ENCODE measurements around the gene ZNF320. TPM values are rescaled to one million over a fixed set of nuclear protein-coding genes. Genes with fewer than 3 reads are reported as not detected.
A peak's percentile ranks its signal among the peaks of the same experiment; 100 is the strongest.
"Not testable (repeated sequence)": the region's sequence is repeated elsewhere in the genome, so short reads cannot be mapped to it uniquely, and the experiment has no call there.

Gene ZNF320
- total RNA-seq, 2 donors from 2014 or later, result 18.3 to 26.1 TPM

GRCh38 chr19:52901842-52902241 is 4.4 kb upstream of the ZNF320 start:
- no peak for TF ChIP-seq CTCF (IDR thresholded peaks at IDR 0.05)
- H3K36me3 ChIP-seq, result peaks cover 7% of the 10 kb centered on the region
- no peak overlapping the region for H3K4me3 ChIP-seq
- H3K9me3 ChIP-seq, result peaks cover 4% of the 10 kb centered on the region
- DNase-seq (ENCODE audit: low spot score) (no peak), ATAC-seq (ENCODE audit: insufficient number of reproducible peaks, low FRiP score, low read depth) (no peak)
- peaks cover 1 to 7% of the 10 kb centered on the region in 2 donors for H3K4me1 ChIP-seq (ENCODE audit: control insufficient read depth in 1 of 2, low read depth in 2 of 2)
- no peaks in the 10 kb centered on the region for H3K27me3 ChIP-seq (replicated peaks; ENCODE audit: insufficient read depth)
- no peak overlapping the region for H3K27ac ChIP-seq

- not testable (repeated sequence) for ATAC-seq (ENCODE audit: insufficient number of reproducible peaks, low FRiP score, low read depth); H3K4me3 ChIP-seq
- peak overlapping the region; percentile 78 to 91 for H3K27ac ChIP-seq
Observed at GRCh38 chr19:52898596-52898995, 1.2 kb upstream of the ZNF320 start.

GRCh38 chr19:52898101-52898500 is 666 bp upstream of the ZNF320 start:
- H3K27ac ChIP-seq, result peak overlapping the region; percentile 78 to 91
- no peak for TF ChIP-seq CTCF (IDR thresholded peaks at IDR 0.05)
- peaks cover 7 to 13% of the 10 kb centered on the region in 2 donors for H3K4me1 ChIP-seq (ENCODE audit: control insufficient read depth in 1 of 2, low read depth in 2 of 2)
- DNase-seq (ENCODE audit: low spot score), result no peak
- H3K36me3 ChIP-seq, result no peaks in the 10 kb centered on the region
- H3K27me3 ChIP-seq (replicated peaks; ENCODE audit: insufficient read depth), result no peaks in the 10 kb centered on the region
- peak overlapping the region; percentile 94 for H3K4me3 ChIP-seq
- H3K9me3 ChIP-seq, result no peaks in the 10 kb centered on the region
- no peak for ATAC-seq (ENCODE audit: insufficient number of reproducible peaks, low FRiP score, low read depth)

More at GRCh38 chr19:52898596-52898995, 1.2 kb upstream of the ZNF320 start:
- not testable (repeated sequence) for H3K9me3 ChIP-seq; H3K36me3 ChIP-seq; DNase-seq (ENCODE audit: low spot score); H3K27me3 ChIP-seq (replicated peaks; ENCODE audit: insufficient read depth)
- peaks cover 7 to 13% of the 10 kb centered on the region in 2 donors for H3K4me1 ChIP-seq (ENCODE audit: control insufficient read depth in 1 of 2, low read depth in 2 of 2)

- DNase-seq (ENCODE audit: low spot score) (no peak), ATAC-seq (ENCODE audit: insufficient number of reproducible peaks, low FRiP score, low read depth) (no peak)
- TF ChIP-seq CTCF (IDR thresholded peaks at IDR 0.05), result no peak
- Histone ChIP-seq H3K36me3 (no peaks in the 10 kb centered on the region), H3K27me3 (replicated peaks; ENCODE audit: insufficient read depth) (no peaks in the 10 kb centered on the region), H3K4me3 (peak overlapping the region; percentile 94), H3K4me1 (ENCODE audit: control insufficient read depth in 1 of 2, low read depth in 2 of 2) (peaks cover 7 to 13% of the 10 kb centered on the region in 2 donors), H3K9me3 (no peaks in the 10 kb centered on the region), H3K27ac (peak overlapping the region; percentile 78 to 91)
Observed at GRCh38 chr19:52896431-52897137, 851 bp downstream of the ZNF320 start.

GRCh38 chr19:52891336-52891735 is 6.1 kb downstream of the ZNF320 start:
- DNase-seq (ENCODE audit: low spot score) (no peak), ATAC-seq (ENCODE audit: insufficient number of reproducible peaks, low FRiP score, low read depth) (no peak)
- Histone ChIP-seq H3K27ac (no peak overlapping the region), H3K9me3 (no peaks in the 10 kb centered on the region), H3K4me1 (ENCODE audit: control insufficient read depth in 1 of 2, low read depth in 2 of 2) (peaks cover under 1% of the 10 kb centered on the region in 2 donors), H3K36me3 (peaks cover 32% of the 10 kb centered on the region), H3K27me3 (replicated peaks; ENCODE audit: insufficient read depth) (no peaks in the 10 kb centered on the region), H3K4me3 (no peak overlapping the region)
- TF ChIP-seq CTCF (IDR thresholded peaks at IDR 0.05), result no peak
